Breast epithelium (tissue), 4 donors: ENCODE measurements around the gene KCNMB2. TPM values are rescaled to one million over a fixed set of nuclear protein-coding genes. Genes with fewer than 3 reads are reported as not detected.

Experiments used
- DNase-seq, 2 donors: peaks; one replicate each; pipeline ENCODE4 v3.0.0-alpha.2; 2019; ENCODE audit warnings: low spot score in 2 of 2
- H3K27ac ChIP-seq, 2 donors: fragments of 200-600 bp; sonication (generic) in 1 of 2; one replicate each; pipeline ENCODE4 v1.5.1; 2016 to 2019; ENCODE audit warnings: mild to moderate bottlenecking in 1 of 2
- H3K27me3 ChIP-seq, 2 donors: fragments of 200-600 bp; sonication (generic) in 1 of 2; one replicate each; pipeline versions ENCODE4 v1.5.1 to v1.6.0; 2017 to 2019; ENCODE audit warnings: control low read depth in 1 of 2, mild to moderate bottlenecking in 1 of 2
- H3K36me3 ChIP-seq: fragments of 200-600 bp; one replicate; pipeline ENCODE4 v1.5.1; 2019
- H3K4me1 ChIP-seq, 2 donors: fragments of 200-600 bp; sonication (generic); one replicate each; pipeline ENCODE4 v1.5.1; 2016 to 2019; ENCODE audit warnings: control low read depth in 1 of 2
- H3K4me3 ChIP-seq, 3 donors: fragments of 200-600 bp; sonication (generic); 1 replicate in 2 of 3; 2 replicates in 1 of 3; pipeline ENCODE4 v1.5.1; 2016 to 2019; ENCODE audit warnings: mild to moderate bottlenecking in 3 of 3, moderate library complexity in 2 of 3
- H3K9me3 ChIP-seq, 2 donors: fragments of 200-600 bp; sonication (generic) in 1 of 2; one replicate each; pipeline ENCODE4 v1.5.1; 2016 to 2019; ENCODE audit warnings: control low read depth in 1 of 2
- CTCF ChIP-seq, 3 donors: fragments of 450-650 bp; IDR thresholded peaks; one replicate each; pipeline ENCODE4 v1.5.1; 2016 to 2017; ENCODE audit warnings: antibody characterized with exemption in 3 of 3, mild to moderate bottlenecking in 3 of 3, moderate library complexity in 3 of 3
- POLR2A ChIP-seq: fragments of 450-650 bp; IDR thresholded peaks from one replicate; pipeline ENCODE4 v1.6.1; 2016; ENCODE audit warnings: antibody characterized with exemption, mild to moderate bottlenecking, moderate library complexity
- POLR2AphosphoS5 ChIP-seq, 3 donors: sonication (generic); formaldehyde crosslinking; IDR thresholded peaks; one replicate each; pipeline ENCODE4 v1.6.1; 2017; ENCODE audit warnings: antibody characterized with exemption in 3 of 3
- intact Hi-C: fragments of 100-400 bp; cut with DNase I; formaldehyde crosslinking; loops from one replicate; pipeline ENCODE4 v1.15.1; 2023; ENCODE audit warnings: low total_unique reads
- total RNA-seq, 3 donors: library from RNA; depleted of rRNA; stranded (reverse); fragments of >200 nt; gene quantifications; one replicate each; pipeline ENCODE4 v1.1.0, GENCODE V29; 2016

KCNMB2 gene
- total RNA-seq, 3 donors from 2014 or later = 0.59 TPM; not detected in 2

GRCh38 chr3:178671377-178671776 lies 135.1 kb downstream of the KCNMB2 start:
- Histone ChIP-seq H3K27ac (no peak overlapping the region), H3K9me3 (no peaks in the 10 kb centered on the region), H3K4me3 (no peak overlapping the region), H3K36me3 (no peaks in the 10 kb centered on the region), H3K27me3 (no peaks in the 10 kb centered on the region), H3K4me1 (no peaks in the 10 kb centered on the region)
- no peak for DNase-seq
- TF ChIP-seq POLR2A = no peak
- TF ChIP-seq CTCF (IDR thresholded peaks at IDR 0.05) = no peak
- TF ChIP-seq POLR2AphosphoS5 (IDR thresholded peaks at IDR 0.05) = no peak
- intact Hi-C loops = no loop called here

GRCh38 chr3:178671791-178672190 lies 135.6 kb downstream of the KCNMB2 start:
- Histone ChIP-seq H3K4me1 (no peaks in the 10 kb centered on the region), H3K36me3 (no peaks in the 10 kb centered on the region), H3K4me3 (no peak overlapping the region), H3K27me3 (no peaks in the 10 kb centered on the region), H3K9me3 (no peaks in the 10 kb centered on the region), H3K27ac (no peak overlapping the region)
- DNase-seq = no peak
- TF ChIP-seq CTCF (IDR thresholded peaks at IDR 0.05) (no peak), POLR2AphosphoS5 (IDR thresholded peaks at IDR 0.05) (no peak), POLR2A (no peak)
- intact Hi-C loops = no loop called here

- intact Hi-C loops = no loop called here
- Histone ChIP-seq H3K36me3 (no peaks in the 10 kb centered on the region), H3K4me3 (no peak overlapping the region), H3K27me3 (no peaks in the 10 kb centered on the region), H3K27ac (no peak overlapping the region), H3K9me3 (no peaks in the 10 kb centered on the region), H3K4me1 (no peaks in the 10 kb centered on the region)
- no peak for TF ChIP-seq POLR2A
- TF ChIP-seq CTCF (IDR thresholded peaks at IDR 0.05) = no peak
- no peak for TF ChIP-seq POLR2AphosphoS5 (IDR thresholded peaks at IDR 0.05)
- DNase-seq = no peak
These were observed 136.0 kb downstream of the KCNMB2 start for GRCh38 chr3:178672275-178672674.

GRCh38 chr3:178673529-178673928 lies 137.3 kb downstream of the KCNMB2 start:
- intact Hi-C loops = no loop called here

GRCh38 chr3:178676077-178676476 lies 139.8 kb downstream of the KCNMB2 start:
- Histone ChIP-seq H3K9me3 (no peaks in the 10 kb centered on the region), H3K4me3 (no peak overlapping the region), H3K36me3 (no peaks in the 10 kb centered on the region), H3K27ac (no peak overlapping the region), H3K27me3 (no peaks in the 10 kb centered on the region), H3K4me1 (no peaks in the 10 kb centered on the region)
- TF ChIP-seq POLR2AphosphoS5 (IDR thresholded peaks at IDR 0.05) = no peak
- no peak for TF ChIP-seq POLR2A
- TF ChIP-seq CTCF (IDR thresholded peaks at IDR 0.05) = no peak
- no peak for DNase-seq
- intact Hi-C loops = no loop called here

More at GRCh38 chr3:178673529-178673928, 137.3 kb downstream of the KCNMB2 start:
- DNase-seq = no peak
- Histone ChIP-seq H3K27me3 (no peaks in the 10 kb centered on the region), H3K9me3 (no peaks in the 10 kb centered on the region), H3K36me3 (no peaks in the 10 kb centered on the region), H3K4me1 (no peaks in the 10 kb centered on the region), H3K4me3 (no peak overlapping the region), H3K27ac (no peak overlapping the region)
- TF ChIP-seq POLR2A (no peak), POLR2AphosphoS5 (IDR thresholded peaks at IDR 0.05) (no peak), CTCF (IDR thresholded peaks at IDR 0.05) (no peak)
